ENCODE data around the gene PGS1. TPM values are rescaled to one million over a fixed set of nuclear protein-coding genes. Genes with fewer than 3 reads are reported as not detected.
A peak's percentile ranks its signal among the peaks of the same experiment; 100 is the strongest.

Gene PGS1
- total RNA-seq, 4 donors from 2014 or later, result 30.7 to 45.9 (median 35.6) TPM

GRCh38 chr17:78407387-78408000 is 29.0 kb downstream of the PGS1 start:
- H3K27me3 ChIP-seq, result no peaks in the 10 kb centered on the region
- H3K27ac ChIP-seq (replicated peaks in 1 of 4), result no peak overlapping the region
- TF ChIP-seq POLR2A (IDR thresholded peaks at IDR 0.05; ENCODE audit: low read depth) (no peak), POLR2AphosphoS5 (IDR thresholded peaks at IDR 0.05) (no peak), EP300 (IDR thresholded peaks at IDR 0.05) (no peak), CTCF (IDR thresholded peaks at IDR 0.05) (no peak)
- 92% methylated on average over 6 of the region's 7 CpGs for WGBS
- peaks cover 18 to 63% (median 48%) of the 10 kb centered on the region in 4 donors for H3K36me3 ChIP-seq
- DNase-seq (ENCODE audit: extremely low spot score), result no peak
- intact Hi-C loops (cut with DNase I), result no loop called here
- H3K4me1 ChIP-seq, result peaks cover 16 to 42% (median 29%) of the 10 kb centered on the region in 4 donors
- no peak overlapping the region for H3K4me3 ChIP-seq
- no peaks in the 10 kb centered on the region for H3K9me3 ChIP-seq

GRCh38 chr17:78408476-78409050 is 30.1 kb downstream of the PGS1 start:
- H3K4me1 ChIP-seq, result peaks cover 27 to 53% (median 40%) of the 10 kb centered on the region in 4 donors
- DNase-seq (ENCODE audit: extremely low spot score), result no peak
- no peak for TF ChIP-seq POLR2A (IDR thresholded peaks at IDR 0.05; ENCODE audit: low read depth)
- TF ChIP-seq EP300 (IDR thresholded peaks at IDR 0.05), result no peak
- no peak for TF ChIP-seq POLR2AphosphoS5 (IDR thresholded peaks at IDR 0.05)
- TF ChIP-seq CTCF (IDR thresholded peaks at IDR 0.05), result no peak
- H3K9me3 ChIP-seq, result no peaks in the 10 kb centered on the region
- H3K27ac ChIP-seq (replicated peaks in 1 of 4), result no peak overlapping the region
- intact Hi-C loops (cut with DNase I), result no loop called here
- no peak overlapping the region for H3K4me3 ChIP-seq
- H3K36me3 ChIP-seq, result peaks cover 10 to 63% (median 46%) of the 10 kb centered on the region in 4 donors
- WGBS, result 83% methylated on average over 18 of the region's 23 CpGs
- no peaks in the 10 kb centered on the region for H3K27me3 ChIP-seq

- Histone ChIP-seq H3K36me3 (peaks cover 4 to 61% (median 39%) of the 10 kb centered on the region in 4 donors), H3K9me3 (no peaks in the 10 kb centered on the region), H3K27me3 (no peaks in the 10 kb centered on the region), H3K4me3 (no peak overlapping the region), H3K27ac (replicated peaks in 1 of 4) (no peak overlapping the region), H3K4me1 (peaks cover 35 to 61% (median 48%) of the 10 kb centered on the region in 4 donors)
- TF ChIP-seq POLR2AphosphoS5 (IDR thresholded peaks at IDR 0.05), result no peak
- TF ChIP-seq POLR2A (IDR thresholded peaks at IDR 0.05; ENCODE audit: low read depth), result no peak
- no peak for TF ChIP-seq CTCF (IDR thresholded peaks at IDR 0.05)
- no peak for TF ChIP-seq EP300 (IDR thresholded peaks at IDR 0.05)
- DNase-seq (ENCODE audit: extremely low spot score), result no peak
- WGBS, result 73% methylated on average over 12 of the region's 12 CpGs
- intact Hi-C loops (cut with DNase I), result no loop called here
These were observed 30.9 kb downstream of the PGS1 start for GRCh38 chr17:78409191-78409928.

- TF ChIP-seq POLR2AphosphoS5 (IDR thresholded peaks at IDR 0.05) (no peak), CTCF (IDR thresholded peaks at IDR 0.05) (no peak), POLR2A (IDR thresholded peaks at IDR 0.05; ENCODE audit: low read depth) (peak; percentile 11), EP300 (IDR thresholded peaks at IDR 0.05) (no peak)
- WGBS, result 89% methylated on average over 14 of the region's 17 CpGs
- no peak overlapping the region for H3K4me3 ChIP-seq
- H3K9me3 ChIP-seq, result no peaks in the 10 kb centered on the region
- no peaks in the 10 kb centered on the region for H3K27me3 ChIP-seq
- intact Hi-C loops (cut with DNase I), result no loop called here
- H3K4me1 ChIP-seq, result peaks cover 55 to 79% (median 67%) of the 10 kb centered on the region in 4 donors
- DNase-seq (ENCODE audit: extremely low spot score), result no peak
- H3K36me3 ChIP-seq, result peaks cover 0 to 59% (median 34%) of the 10 kb centered on the region in 4 donors
- peak overlapping the region in 1 of 4 donors; percentile 16 for H3K27ac ChIP-seq (replicated peaks in 1 of 4)
These were observed 32.9 kb downstream of the PGS1 start for GRCh38 chr17:78411241-78411857.

All from esophagus muscularis mucosa (tissue), 4 donors.